ENCODE measurements around the gene GFM1. TPM values are rescaled to one million over a fixed set of nuclear protein-coding genes. Genes with fewer than 3 reads are reported as not detected.

GFM1 gene
- total and polyA plus RNA-seq, 7 donors, result 49.3 to 83.3 (median 64.0) TPM

DNA sequence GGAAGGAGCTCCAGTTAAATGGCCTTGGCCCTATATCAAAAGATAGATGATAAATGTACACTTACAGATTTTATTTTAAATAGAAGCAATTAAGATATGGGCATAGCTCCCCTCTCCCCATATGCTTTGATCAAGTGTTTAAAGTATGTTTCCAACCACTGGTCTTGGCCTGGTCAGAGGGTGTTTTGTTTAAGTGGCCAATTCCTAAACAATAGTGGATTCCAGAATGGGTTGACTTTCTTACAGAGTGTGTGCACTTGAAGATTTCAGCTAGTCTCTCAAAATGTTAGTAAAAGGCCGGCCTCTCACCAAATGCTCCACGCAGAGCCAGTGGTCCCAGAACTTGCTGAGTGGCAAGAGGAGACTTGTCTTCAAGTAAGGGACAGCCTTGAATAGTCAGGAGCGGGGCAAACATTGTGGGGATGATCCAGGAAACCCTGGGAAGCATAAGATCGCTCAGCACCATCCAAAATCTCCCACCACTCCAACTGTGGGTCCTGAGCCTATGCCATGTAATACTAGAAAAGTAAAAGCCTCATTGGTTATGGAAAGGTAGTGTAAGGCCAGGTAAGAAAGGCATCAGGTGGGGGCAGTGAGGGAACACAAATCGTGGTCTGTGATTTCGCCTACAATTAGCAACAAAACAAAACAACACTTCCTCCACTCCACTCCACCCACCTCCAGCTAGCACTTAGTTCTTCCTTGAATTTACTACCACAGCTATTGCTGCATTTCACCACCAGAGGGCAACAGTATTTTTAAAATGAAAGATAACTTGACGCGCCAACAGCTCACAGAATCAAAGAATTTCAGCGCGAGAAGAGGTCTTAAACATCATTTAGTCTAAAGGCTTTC, 83.1 kb downstream of the GFM1 start:
- Histone ChIP-seq H3K4me3 (no peak overlapping the region), H3K27ac (peak overlapping the region; percentile 40), H3K9me3 (no peaks in the 10 kb centered on the region), H3K36me3 (ENCODE audit: insufficient read depth in 1 of 2, low read depth in 1 of 2) (no peaks in the 10 kb centered on the region), H3K4me1 (peaks cover 20% of the 10 kb centered on the region), H3K27me3 (ENCODE audit: insufficient read depth in 3 of 3, low read length in 2 of 3) (no peaks in the 10 kb centered on the region)
- ATAC-seq (peak; percentile 40 to 68 (median 54)), DNase-seq (no peak)
- 31 to 34% (median 34%) methylated on average over 10 of the region's 10 CpGs for WGBS, 3 donors
- intact Hi-C loops (cut with DNase I), result loop anchor here (1.0 to 5.0 kb wide), 3 partner anchors 40 to 65 kb away; no protein-coding TSS in a partner anchor
- TF ChIP-seq, protein P1, sequence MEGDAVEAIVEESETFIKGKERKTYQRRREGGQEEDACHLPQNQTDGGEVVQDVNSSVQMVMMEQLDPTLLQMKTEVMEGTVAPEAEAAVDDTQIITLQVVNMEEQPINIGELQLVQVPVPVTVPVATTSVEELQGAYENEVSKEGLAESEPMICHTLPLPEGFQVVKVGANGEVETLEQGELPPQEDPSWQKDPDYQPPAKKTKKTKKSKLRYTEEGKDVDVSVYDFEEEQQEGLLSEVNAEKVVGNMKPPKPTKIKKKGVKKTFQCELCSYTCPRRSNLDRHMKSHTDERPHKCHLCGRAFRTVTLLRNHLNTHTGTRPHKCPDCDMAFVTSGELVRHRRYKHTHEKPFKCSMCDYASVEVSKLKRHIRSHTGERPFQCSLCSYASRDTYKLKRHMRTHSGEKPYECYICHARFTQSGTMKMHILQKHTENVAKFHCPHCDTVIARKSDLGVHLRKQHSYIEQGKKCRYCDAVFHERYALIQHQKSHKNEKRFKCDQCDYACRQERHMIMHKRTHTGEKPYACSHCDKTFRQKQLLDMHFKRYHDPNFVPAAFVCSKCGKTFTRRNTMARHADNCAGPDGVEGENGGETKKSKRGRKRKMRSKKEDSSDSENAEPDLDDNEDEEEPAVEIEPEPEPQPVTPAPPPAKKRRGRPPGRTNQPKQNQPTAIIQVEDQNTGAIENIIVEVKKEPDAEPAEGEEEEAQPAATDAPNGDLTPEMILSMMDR (IDR thresholded peaks at IDR 0.05), result peak; percentile 81

DNA sequence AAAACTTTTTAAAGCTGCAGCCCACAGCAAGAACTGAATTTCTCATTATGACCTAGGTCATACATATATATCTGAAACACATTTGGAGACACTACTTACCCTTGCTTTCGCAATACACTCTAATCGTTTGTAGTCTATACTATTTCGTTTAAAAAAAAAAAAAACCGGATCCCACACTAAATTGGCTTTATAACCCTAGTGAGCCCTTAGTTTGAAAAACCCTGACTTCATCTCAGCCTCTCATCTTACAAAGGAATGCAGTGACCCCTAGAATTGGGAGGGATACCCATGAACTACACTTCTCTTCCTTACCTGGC, 83.7 kb downstream of the GFM1 start:
- WGBS, 3 donors, result 39 to 60% (median 44%) methylated on average over 4 of the region's 4 CpGs
- ATAC-seq, result no peak
- H3K9me3 ChIP-seq, result no peaks in the 10 kb centered on the region

DNA sequence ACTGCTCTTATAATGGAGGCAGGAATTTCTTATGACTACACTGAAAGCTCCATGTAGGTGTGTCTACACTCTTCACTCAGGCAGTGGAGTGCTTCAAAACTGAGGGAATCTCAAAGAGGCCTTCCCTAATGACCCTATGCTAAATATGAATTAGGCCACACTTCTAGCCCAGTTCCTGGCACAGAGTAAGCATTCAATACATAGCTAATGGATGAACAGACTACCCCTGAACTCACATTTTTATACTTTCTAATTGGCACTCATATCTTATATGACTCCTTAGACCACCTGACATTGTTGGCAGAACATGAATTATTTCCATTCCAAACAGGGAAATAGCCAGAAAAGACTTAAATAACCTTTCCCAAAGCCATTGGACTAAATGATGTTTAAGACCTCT, 84.5 kb downstream of the GFM1 start:
- Histone ChIP-seq H3K36me3 (ENCODE audit: insufficient read depth in 1 of 2, low read depth in 1 of 2) (no peaks in the 10 kb centered on the region), H3K4me3 (no peak overlapping the region), H3K27me3 (ENCODE audit: insufficient read depth in 3 of 3, low read length in 2 of 3) (no peaks in the 10 kb centered on the region), H3K27ac (no peak overlapping the region), H3K9me3 (no peaks in the 10 kb centered on the region), H3K4me1 (peaks cover 20% of the 10 kb centered on the region)
- DNase-seq (no peak), ATAC-seq (no peak)
- intact Hi-C loops (cut with DNase I), result loop anchor here (5.0 kb wide), 2 partner anchors 38 to 63 kb away; no protein-coding TSS in a partner anchor
- TF ChIP-seq, protein P1 (IDR thresholded peaks at IDR 0.05), result no peak

More for the DNA sequence above, 83.7 kb downstream of the GFM1 start:
- Histone ChIP-seq H3K4me1 (peaks cover 20% of the 10 kb centered on the region), H3K36me3 (ENCODE audit: insufficient read depth in 1 of 2, low read depth in 1 of 2) (no peaks in the 10 kb centered on the region), H3K27me3 (ENCODE audit: insufficient read depth in 3 of 3, low read length in 2 of 3) (no peaks in the 10 kb centered on the region), H3K27ac (no peak overlapping the region), H3K4me3 (no peak overlapping the region)
- no peak for DNase-seq
- intact Hi-C loops (cut with DNase I), result loop anchor here (5.0 kb wide), 2 partner anchors 39 to 64 kb away; no protein-coding TSS in a partner anchor
- TF ChIP-seq, protein P1 (IDR thresholded peaks at IDR 0.05), result no peak

DNA sequence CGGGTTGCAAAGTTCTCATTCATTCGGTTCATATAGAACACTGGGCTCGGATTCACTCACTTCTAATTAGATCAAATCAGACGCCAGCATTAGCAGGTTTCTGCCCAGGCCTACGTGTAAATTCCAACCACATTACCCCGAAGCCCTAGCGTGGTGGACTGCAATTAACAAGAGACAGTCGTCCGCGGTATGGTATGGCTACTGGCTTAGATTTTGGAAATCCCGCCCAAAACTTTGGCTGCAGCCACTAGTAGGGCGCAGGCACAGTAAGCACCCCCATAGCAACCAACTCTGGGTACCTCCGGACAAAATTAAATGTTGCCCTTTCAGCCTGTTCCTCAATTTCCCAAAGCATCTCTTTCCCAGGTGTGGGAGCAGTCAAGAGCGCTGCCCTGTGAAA, 87.2 kb downstream of the GFM1 start:
- intact Hi-C loops (cut with DNase I), result no loop called here
- peak overlapping the region; percentile 41 for H3K27ac ChIP-seq
- WGBS, 3 donors, result 36 to 43% (median 39%) methylated on average over 14 of the region's 14 CpGs

More for the DNA sequence above, 87.2 kb downstream of the GFM1 start:
- ATAC-seq, result no peak
- Histone ChIP-seq H3K4me1 (peaks cover 13% of the 10 kb centered on the region), H3K9me3 (peaks cover 8% of the 10 kb centered on the region), H3K27me3 (ENCODE audit: insufficient read depth in 3 of 3, low read length in 2 of 3) (no peaks in the 10 kb centered on the region), H3K4me3 (peak overlapping the region; percentile 73), H3K36me3 (ENCODE audit: insufficient read depth in 1 of 2, low read depth in 1 of 2) (peaks cover 0 to 10% of the 10 kb centered on the region in 2 donors)
- no peak for DNase-seq
- TF ChIP-seq, protein P1 (IDR thresholded peaks at IDR 0.05), result no peak

All from psoas muscle (tissue), 8 donors.